Upper lobe of right lung (tissue), 1 donor: ENCODE results near the gene MRTFB. TPM values are rescaled to one million over a fixed set of nuclear protein-coding genes. Genes with fewer than 3 reads are reported as not detected.
A peak's percentile ranks its signal among the peaks of the same experiment; 100 is the strongest.

Experiments used
- ATAC-seq: fragments of 200-7000 bp; cut with Tn5 transposase; one replicate; pipeline ENCODE4 v1.9.1; 2020; ENCODE audit warnings: mild to moderate bottlenecking, moderate library complexity
- DNase-seq: peaks from one replicate; pipeline ENCODE4 v3.0.0-alpha.2; 2020
- H3K27ac ChIP-seq: fragments of 200-600 bp; one replicate; pipeline ENCODE4 v1.8.0; 2022
- H3K27me3 ChIP-seq: fragments of 200-600 bp; one replicate; pipeline ENCODE4 v1.8.0; 2022; ENCODE audit warnings: mild to moderate bottlenecking
- H3K36me3 ChIP-seq: fragments of 200-600 bp; one replicate; pipeline ENCODE4 v1.8.0; 2022
- H3K4me1 ChIP-seq: fragments of 200-600 bp; one replicate; pipeline ENCODE4 v1.8.0; 2022
- H3K4me3 ChIP-seq: fragments of 200-600 bp; one replicate; pipeline ENCODE4 v1.8.0; 2022; ENCODE audit warnings: mild to moderate bottlenecking
- H3K9me3 ChIP-seq: fragments of 200-600 bp; one replicate; pipeline ENCODE4 v1.8.0; 2022
- intact Hi-C: fragments of 100-400 bp; cut with DNase I; formaldehyde crosslinking; loops from one replicate; pipeline ENCODE4 v1.11.0; 2022
- total RNA-seq: library from RNA; stranded (reverse); fragmentation: NEBNext Ultra II Directional; extraction: Animal tissue kit (Norgen Biotek cat#: 25700); gene quantifications from one replicate; pipeline ENCODE4 v1.2.1, GENCODE V29; 2021
- TF ChIP-seq, protein P1 (sequence below): fragments of 200-600 bp; IDR thresholded peaks from one replicate; pipeline ENCODE4 v1.8.0; 2022; ENCODE audit warnings: antibody characterized with exemption
- donor health status: DM: no; HTN: yes; CAD: no; lungs with severe emphysema.

The MRTFB gene
- total RNA-seq, 1 donor from 2014 or later = 54.7 TPM

DNA sequence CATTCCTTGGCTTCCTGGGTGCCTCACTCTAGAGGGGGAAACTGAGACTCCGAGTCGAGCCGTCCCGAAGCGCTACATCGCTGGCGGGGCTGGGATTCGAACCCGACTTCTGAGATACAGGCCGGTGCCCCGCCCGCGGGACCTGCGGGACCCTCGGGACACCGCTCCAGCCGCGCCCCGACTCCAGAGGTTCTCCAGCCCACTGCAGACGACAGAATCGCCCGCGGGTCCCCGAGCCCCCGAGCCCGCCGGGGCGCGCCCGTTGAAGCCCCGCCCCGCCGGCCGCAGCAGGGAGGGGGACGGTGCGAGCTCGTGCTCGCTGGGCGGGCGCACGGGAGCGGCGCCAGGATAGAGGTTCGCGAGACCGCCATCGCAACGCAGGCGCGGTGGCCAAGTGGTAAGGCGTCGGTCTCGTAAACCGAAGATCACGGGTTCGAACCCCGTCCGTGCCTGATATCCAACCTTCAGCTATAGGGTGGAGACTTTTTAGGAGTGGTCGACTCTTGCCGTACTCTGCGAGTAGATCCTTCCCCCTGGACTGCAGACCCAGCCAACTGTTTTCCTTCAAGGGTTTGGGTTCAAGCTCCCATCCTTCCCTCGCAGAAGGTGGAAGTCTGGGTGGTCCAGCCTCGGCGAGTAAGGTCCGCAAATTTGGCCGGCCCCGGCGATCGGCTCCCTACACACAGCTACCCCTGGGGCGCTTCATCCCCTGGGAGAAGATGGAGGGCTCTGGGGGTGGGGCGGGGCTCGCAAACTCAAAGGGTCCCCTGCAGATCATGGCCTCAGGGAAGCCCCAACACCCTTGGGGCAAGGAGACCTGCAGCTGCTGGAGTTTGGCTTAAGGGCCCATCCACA, 214.6 kb downstream of the MRTFB start:
- intact Hi-C loops = no loop called here
- H3K4me3 ChIP-seq = peak overlapping the region; percentile 93
- no peaks in the 10 kb centered on the region for H3K36me3 ChIP-seq
- peaks cover 9% of the 10 kb centered on the region for H3K9me3 ChIP-seq
- H3K27me3 ChIP-seq = no peaks in the 10 kb centered on the region
- peak overlapping the region; percentile 86 for H3K27ac ChIP-seq
- peaks cover 13% of the 10 kb centered on the region for H3K4me1 ChIP-seq
- ATAC-seq (peak; percentile 91), DNase-seq (peak; percentile 95)
- TF ChIP-seq, protein P1, sequence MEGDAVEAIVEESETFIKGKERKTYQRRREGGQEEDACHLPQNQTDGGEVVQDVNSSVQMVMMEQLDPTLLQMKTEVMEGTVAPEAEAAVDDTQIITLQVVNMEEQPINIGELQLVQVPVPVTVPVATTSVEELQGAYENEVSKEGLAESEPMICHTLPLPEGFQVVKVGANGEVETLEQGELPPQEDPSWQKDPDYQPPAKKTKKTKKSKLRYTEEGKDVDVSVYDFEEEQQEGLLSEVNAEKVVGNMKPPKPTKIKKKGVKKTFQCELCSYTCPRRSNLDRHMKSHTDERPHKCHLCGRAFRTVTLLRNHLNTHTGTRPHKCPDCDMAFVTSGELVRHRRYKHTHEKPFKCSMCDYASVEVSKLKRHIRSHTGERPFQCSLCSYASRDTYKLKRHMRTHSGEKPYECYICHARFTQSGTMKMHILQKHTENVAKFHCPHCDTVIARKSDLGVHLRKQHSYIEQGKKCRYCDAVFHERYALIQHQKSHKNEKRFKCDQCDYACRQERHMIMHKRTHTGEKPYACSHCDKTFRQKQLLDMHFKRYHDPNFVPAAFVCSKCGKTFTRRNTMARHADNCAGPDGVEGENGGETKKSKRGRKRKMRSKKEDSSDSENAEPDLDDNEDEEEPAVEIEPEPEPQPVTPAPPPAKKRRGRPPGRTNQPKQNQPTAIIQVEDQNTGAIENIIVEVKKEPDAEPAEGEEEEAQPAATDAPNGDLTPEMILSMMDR = no peak

DNA sequence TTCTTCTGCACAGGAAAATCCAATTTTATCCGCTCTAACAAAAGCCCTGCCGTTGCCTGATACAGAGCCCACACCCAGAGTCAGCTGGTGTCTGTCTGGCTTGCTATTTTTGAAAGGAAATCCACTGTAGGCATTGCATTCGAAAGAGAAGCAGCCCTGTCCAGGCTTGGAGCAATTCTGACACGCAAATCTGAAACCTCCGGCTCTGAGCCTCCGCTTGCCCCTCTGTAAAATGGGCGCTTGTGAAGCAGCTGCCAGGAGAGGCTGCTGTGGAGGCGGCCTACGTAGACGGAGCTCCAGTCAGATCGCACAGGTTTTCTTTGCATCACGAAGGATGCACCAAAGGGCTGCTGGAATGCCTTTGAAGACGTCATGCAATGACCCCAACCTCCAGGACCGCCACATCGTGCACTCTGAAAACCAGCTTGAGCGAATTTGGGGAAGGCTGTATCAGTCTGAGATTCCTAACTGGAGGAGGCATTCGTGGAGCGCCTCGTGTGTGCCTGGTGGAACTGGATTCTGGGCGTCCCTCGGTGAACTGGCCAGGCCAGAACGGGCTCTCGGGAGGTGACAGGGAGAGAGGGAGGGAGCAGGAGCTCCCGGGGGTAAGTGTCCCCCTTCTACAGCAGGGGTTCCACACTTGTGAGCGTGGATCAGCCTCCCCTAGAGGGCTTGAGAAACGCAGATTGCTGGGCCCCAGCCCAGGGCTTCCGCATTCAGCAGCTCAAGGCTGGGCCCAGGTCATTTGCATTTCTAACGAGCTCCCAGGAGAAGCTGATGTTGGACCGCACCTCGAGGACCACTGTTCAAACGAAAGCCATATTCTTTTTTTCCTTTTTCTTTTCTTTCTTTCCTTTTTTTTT, 215.5 kb downstream of the MRTFB start:
- Histone ChIP-seq H3K36me3 (no peaks in the 10 kb centered on the region), H3K4me3 (peak overlapping the region; percentile 93), H3K27ac (peak overlapping the region; percentile 86), H3K9me3 (peaks cover 9% of the 10 kb centered on the region), H3K27me3 (no peaks in the 10 kb centered on the region), H3K4me1 (peaks cover 15% of the 10 kb centered on the region)
- TF ChIP-seq, protein P1 = no peak
- intact Hi-C loops = no loop called here
- ATAC-seq = peak; percentile 11
- DNase-seq = peak; percentile 57

DNA sequence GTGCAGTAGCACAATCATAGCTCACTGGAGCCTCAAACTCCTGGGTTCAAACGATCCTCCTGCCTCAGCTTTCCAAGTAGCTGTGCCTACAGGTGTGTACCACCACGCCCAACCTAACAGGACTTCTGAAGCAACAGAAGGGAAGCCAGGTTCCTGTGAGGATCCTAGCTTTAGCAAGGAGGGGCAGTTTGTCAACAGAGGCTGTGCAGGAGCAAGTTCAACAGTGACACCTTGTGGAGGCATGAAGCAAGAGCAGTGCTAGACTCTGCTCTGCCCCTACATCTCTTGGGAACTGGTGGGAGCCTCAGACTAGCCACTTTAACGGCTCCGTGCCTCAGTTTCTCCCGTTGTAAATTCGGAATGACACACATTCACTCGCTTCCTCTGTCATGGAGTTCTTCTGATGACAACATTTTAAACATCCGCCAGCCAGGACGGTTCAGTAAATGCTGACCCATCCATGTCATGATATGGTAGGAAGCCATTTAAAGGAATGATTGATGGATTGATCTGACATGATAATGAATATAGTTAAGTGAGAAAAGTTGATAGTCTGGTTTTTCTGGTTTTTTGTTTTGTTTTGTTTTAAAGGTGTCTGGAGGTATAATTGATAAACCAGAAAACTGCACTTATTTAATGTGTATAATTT, 218.7 kb downstream of the MRTFB start:
- ATAC-seq = no peak
- Histone ChIP-seq H3K9me3 (peaks cover 9% of the 10 kb centered on the region), H3K4me3 (no peak overlapping the region), H3K4me1 (peaks cover 11% of the 10 kb centered on the region), H3K36me3 (no peaks in the 10 kb centered on the region), H3K27me3 (no peaks in the 10 kb centered on the region), H3K27ac (no peak overlapping the region)
- DNase-seq = no peak
- intact Hi-C loops = no loop called here
- TF ChIP-seq, protein P1 = peak; percentile 43

DNA sequence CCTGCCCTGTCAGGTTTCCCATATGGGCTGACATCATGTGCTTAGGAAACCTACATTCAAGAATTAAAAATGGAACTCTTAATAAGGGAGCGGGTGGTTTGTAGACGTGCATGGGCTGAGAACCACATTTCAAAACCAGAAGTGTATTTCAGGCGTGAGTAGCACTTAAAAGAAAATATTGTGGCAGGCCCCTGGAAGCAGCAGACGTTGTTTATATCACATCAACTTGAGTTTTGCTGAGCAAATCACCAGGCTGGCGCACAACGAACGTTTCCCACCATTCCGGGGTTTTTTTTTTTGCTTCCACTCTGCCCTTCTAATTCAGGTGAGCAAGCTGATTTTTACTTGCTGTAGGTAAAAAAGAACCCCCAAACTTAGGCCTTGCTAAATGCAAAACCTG, 220.2 kb downstream of the MRTFB start:
- ATAC-seq (no peak), DNase-seq (no peak)
- Histone ChIP-seq H3K27ac (no peak overlapping the region), H3K27me3 (no peaks in the 10 kb centered on the region), H3K4me3 (no peak overlapping the region), H3K4me1 (peaks cover 8% of the 10 kb centered on the region), H3K9me3 (peaks cover 9% of the 10 kb centered on the region), H3K36me3 (no peaks in the 10 kb centered on the region)
- TF ChIP-seq, protein P1 = no peak
- intact Hi-C loops = no loop called here

DNA sequence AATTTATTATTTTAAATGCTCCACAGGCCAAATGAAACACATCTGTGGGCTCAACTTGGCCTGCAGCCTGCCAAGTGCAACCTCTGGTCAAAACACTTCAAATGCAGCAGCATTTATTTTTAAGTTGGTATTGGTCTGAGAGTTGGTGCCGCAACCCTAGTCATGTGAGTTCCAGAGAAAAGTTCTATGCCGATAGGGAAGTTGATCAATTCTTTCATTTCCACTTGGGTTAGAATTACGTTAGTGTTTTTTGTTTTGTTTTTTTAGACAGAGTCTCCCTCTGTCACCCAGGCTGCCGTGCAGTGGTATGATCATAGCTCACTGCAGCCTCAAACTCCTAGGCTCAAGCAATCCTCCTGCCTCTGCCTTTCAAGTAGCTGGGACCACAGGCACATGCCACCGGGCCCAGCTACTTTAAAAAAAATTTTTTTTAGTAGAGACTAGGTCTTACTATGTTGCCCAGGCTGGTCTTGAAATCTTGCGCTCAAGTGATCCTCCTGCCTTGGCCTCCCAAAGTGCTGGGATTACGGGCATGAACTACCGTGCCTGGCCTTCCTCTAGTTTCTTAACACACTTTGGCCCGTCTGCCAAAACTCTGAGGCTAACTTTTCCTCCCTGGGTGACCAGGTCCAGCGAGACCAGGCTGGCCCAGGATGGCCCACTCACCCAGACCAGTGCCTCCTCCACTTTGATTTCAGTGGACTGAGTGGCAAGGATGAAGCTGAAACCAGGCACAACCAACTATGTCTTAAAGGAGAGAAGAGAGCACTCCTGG, 221.1 kb downstream of the MRTFB start:
- Histone ChIP-seq H3K27me3 (no peaks in the 10 kb centered on the region), H3K27ac (no peak overlapping the region), H3K4me1 (peaks cover 4% of the 10 kb centered on the region), H3K9me3 (peaks cover 9% of the 10 kb centered on the region), H3K4me3 (no peak overlapping the region), H3K36me3 (no peaks in the 10 kb centered on the region)
- ATAC-seq (peak; percentile 47), DNase-seq (peak; percentile 39)
- TF ChIP-seq, protein P1 = no peak
- intact Hi-C loops = no loop called here
